Epithelial cell of esophagus (primary cell): ENCODE measurements around the gene PTPRN2.
"Not testable (repeated sequence)": the region's sequence is repeated elsewhere in the genome, so short reads cannot be mapped to it uniquely, and the experiment has no call there.

Experiments used
- DNase-seq: peaks from one replicate; pipeline ENCODE4 v3.0.0; 2010; ENCODE audit warnings: low read depth
- H3K4me3 ChIP-seq: 2 replicates; pipeline ENCODE4 v1.5.1; 2011; ENCODE audit warnings: mild to moderate bottlenecking, low read length, control low read depth
- TF ChIP-seq, protein P1 (sequence below): IDR thresholded peaks from 2 replicates; pipeline ENCODE4 v1.5.1; 2011; ENCODE audit warnings: low read depth, mild to moderate bottlenecking, low read length, control low read depth, inconsistent platforms; ENCODE audit not compliant: insufficient read depth; ENCODE audit errors: missing control alignments

The PTPRN2 gene

DNA sequence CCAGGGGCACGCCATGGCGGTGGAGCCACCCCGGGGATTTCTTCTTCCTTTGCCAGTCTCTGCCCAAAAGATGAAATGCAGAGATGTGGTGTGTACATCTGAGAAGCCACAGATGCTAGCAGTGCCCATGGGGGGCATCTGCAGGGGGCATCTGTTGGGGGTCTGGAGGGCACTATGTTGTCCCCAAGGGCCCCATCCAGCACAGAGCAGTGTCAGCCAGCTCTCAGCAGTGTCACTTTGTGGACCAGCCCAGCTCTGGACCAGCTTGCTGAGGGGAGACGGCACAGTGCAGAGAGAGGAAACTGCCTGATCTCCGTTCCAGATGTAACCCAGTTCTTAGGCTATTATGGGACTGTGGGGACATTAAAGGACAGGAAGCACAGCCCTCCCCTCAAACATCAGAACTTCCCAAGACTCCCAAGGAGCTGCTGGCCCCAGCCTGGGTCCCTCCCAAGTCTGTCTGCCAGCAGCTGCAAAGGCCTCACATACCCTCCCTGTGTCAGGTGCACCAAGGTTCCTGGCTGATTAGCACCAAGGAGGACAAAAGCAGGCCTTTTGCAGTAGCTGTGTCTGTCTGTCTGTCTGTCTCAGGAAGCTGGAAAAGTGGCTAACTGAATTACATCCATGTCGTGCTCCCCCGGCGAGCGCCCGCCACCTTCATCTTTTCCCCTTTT is 536.5 kb downstream of the PTPRN2 start:
- no peak for DNase-seq
- TF ChIP-seq, protein P1, sequence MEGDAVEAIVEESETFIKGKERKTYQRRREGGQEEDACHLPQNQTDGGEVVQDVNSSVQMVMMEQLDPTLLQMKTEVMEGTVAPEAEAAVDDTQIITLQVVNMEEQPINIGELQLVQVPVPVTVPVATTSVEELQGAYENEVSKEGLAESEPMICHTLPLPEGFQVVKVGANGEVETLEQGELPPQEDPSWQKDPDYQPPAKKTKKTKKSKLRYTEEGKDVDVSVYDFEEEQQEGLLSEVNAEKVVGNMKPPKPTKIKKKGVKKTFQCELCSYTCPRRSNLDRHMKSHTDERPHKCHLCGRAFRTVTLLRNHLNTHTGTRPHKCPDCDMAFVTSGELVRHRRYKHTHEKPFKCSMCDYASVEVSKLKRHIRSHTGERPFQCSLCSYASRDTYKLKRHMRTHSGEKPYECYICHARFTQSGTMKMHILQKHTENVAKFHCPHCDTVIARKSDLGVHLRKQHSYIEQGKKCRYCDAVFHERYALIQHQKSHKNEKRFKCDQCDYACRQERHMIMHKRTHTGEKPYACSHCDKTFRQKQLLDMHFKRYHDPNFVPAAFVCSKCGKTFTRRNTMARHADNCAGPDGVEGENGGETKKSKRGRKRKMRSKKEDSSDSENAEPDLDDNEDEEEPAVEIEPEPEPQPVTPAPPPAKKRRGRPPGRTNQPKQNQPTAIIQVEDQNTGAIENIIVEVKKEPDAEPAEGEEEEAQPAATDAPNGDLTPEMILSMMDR = no peak
- no peak overlapping the region for H3K4me3 ChIP-seq

DNA sequence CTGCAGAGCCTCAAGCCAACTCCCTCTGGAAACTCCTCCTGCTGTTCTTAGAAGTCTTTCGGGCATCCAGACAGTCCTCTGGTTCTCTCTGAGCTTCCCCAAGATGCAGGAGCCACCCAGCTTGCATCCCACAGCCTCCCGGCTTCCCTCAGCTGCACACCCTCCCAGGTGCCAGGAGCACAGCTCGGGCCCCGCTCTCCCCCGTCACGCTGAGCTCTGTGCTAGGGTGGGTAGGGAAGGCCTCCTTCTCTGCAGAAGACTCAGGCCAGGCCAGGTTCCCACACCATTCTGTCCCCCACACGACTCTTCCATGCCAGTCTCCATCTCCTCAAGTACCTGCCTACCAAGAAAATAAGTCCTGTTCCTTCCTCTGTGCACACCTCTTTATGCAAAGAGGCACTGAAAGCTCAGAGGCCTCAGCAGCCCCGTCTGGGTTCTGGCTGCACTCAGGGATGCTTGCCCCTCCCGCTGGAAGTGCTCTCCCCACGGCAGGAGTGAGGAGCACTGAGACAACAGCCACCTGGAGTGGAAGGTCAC is 537.1 kb downstream of the PTPRN2 start:
- H3K4me3 ChIP-seq = no peak overlapping the region
- DNase-seq = no peak
- TF ChIP-seq, protein P1 = no peak

DNA sequence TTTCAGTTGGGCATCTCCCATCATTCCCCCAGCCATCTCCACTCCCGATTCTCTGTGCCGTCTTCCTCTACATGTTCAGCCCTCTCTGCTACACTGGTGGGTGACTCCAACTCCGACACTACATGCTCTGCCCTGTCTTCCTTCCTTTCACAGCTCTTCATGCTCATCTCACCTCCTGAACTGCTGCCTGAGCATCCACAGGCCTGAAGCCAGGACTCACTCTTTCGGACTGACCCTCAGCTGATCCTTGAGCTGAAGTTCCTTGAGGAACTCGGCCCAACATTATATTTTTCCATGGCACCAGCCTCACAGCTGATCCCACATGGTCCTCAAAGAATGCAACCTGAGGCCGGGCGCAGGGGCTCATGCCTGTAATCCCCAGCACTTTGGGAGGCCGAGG is 538.4 kb downstream of the PTPRN2 start:
- DNase-seq = no peak
- H3K4me3 ChIP-seq = no peak overlapping the region
- TF ChIP-seq, protein P1 = no peak

GRCh38 chr7:158048569-158048968 is 539.1 kb downstream of the PTPRN2 start:
- H3K4me3 ChIP-seq = no peak overlapping the region
- TF ChIP-seq, protein P1 = no peak

GRCh38 chr7:158047391-158048059 is 540.1 kb downstream of the PTPRN2 start:
- TF ChIP-seq, protein P1 = no peak
- DNase-seq = no peak
- no peak overlapping the region for H3K4me3 ChIP-seq

More at GRCh38 chr7:158048569-158048968, 539.1 kb downstream of the PTPRN2 start:
- no peak for DNase-seq

DNA sequence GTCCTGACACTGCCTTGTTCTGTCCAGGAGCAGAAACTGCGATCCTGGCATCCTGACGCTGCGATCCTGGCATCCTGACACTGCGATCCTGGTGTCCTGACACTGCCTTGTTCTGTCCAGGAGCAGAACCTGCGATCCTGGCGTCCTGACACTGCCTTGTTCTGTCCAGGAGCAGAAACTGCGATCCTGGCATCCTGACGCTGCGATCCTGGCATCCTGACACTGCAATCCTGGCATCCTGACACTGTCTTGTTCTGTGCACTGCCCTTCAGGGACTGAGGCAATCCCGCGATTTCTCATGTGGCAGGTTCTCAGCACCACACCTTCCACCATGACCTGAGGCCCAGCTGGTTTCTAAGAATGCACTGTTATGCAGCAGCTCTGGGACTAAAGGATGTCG is 541.4 kb downstream of the PTPRN2 start:
- H3K4me3 ChIP-seq, DNase-seq: not testable (repeated sequence)

DNA sequence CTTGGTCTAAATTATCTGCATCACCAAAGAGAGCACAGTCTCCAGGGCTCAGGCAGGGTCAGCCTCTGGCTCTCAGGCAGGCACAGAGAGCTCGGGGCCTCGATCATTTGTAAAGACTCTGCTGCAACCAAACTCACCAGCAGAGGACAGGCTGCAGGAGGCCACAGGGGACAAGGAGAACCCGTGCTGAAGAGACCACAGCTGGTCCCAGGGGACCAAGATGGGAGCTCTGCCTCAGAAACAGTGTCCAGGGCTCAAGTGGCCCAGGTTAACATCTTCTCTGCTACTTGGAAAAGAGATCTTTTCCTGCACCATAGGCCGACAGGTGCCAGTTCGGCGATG is 543.2 kb downstream of the PTPRN2 start:
- no peak for DNase-seq
- TF ChIP-seq, protein P1 = no peak
- H3K4me3 ChIP-seq = no peak overlapping the region
